Measurements from ENCODE around the gene AK4.

Gene AK4

GRCh38 chr1:65245295-65245694 is 97.3 kb downstream of the AK4 start:
- no peaks in the 10 kb centered on the region for H3K36me3 ChIP-seq (ENCODE audit: control insufficient read depth, low read length)
- no peak overlapping the region for H3K4me2 ChIP-seq (ENCODE audit: low read length)
- H3F3A ChIP-seq (ENCODE audit: control insufficient read depth, insufficient read depth): no peaks in the 10 kb centered on the region
- no peaks in the 10 kb centered on the region for H3K4me1 ChIP-seq (ENCODE audit: control insufficient read depth, low read length)
- H3K9me3 ChIP-seq (ENCODE audit: control insufficient read depth, insufficient read depth, low read length): no peaks in the 10 kb centered on the region
- no peaks in the 10 kb centered on the region for H4K20me1 ChIP-seq (ENCODE audit: control insufficient read depth, insufficient read depth, low read depth, low read length)
- peaks cover 4% of the 10 kb centered on the region; the same call in 1 of the 2 replicates for H3K27me3 ChIP-seq (ENCODE audit: control insufficient read depth, low read length)
- no peak for TF ChIP-seq CTCF (IDR thresholded peaks at IDR 0.05; ENCODE audit: low read depth, low read length, poor library complexity, severe bottlenecking)
- no peak for TF ChIP-seq EZH2phosphoT487 (IDR thresholded peaks at IDR 0.05; ENCODE audit: borderline replicate concordance, low read length)
- no peaks in the 10 kb centered on the region for H3K79me2 ChIP-seq (ENCODE audit: control insufficient read depth, low read length)
- H3K27ac ChIP-seq (ENCODE audit: low read depth, low read length): no peak overlapping the region
- H3K9me2 ChIP-seq (replicated peaks; ENCODE audit: control insufficient read depth, low read length): no peaks in the 10 kb centered on the region
- no peak overlapping the region for H3K4me3 ChIP-seq (ENCODE audit: low read length)

- H3K4me1 ChIP-seq (ENCODE audit: control insufficient read depth, low read length): no peaks in the 10 kb centered on the region
- no peak overlapping the region for H3K4me2 ChIP-seq (ENCODE audit: low read length)
- H3K36me3 ChIP-seq (ENCODE audit: control insufficient read depth, low read length): no peaks in the 10 kb centered on the region
- no peaks in the 10 kb centered on the region for H3K27me3 ChIP-seq (ENCODE audit: control insufficient read depth, low read length)
- H3K27ac ChIP-seq (ENCODE audit: low read depth, low read length): no peak overlapping the region
- H3K9me3 ChIP-seq (ENCODE audit: control insufficient read depth, insufficient read depth, low read length): no peaks in the 10 kb centered on the region
- H3K79me2 ChIP-seq (ENCODE audit: control insufficient read depth, low read length): no peaks in the 10 kb centered on the region
- peaks cover 3% of the 10 kb centered on the region; the same call in 1 of the 2 replicates for H3F3A ChIP-seq (ENCODE audit: control insufficient read depth, insufficient read depth)
- TF ChIP-seq EZH2phosphoT487 (IDR thresholded peaks at IDR 0.05; ENCODE audit: borderline replicate concordance, low read length): no peak
- no peak for TF ChIP-seq CTCF (IDR thresholded peaks at IDR 0.05; ENCODE audit: low read depth, low read length, poor library complexity, severe bottlenecking)
- H3K9me2 ChIP-seq (replicated peaks; ENCODE audit: control insufficient read depth, low read length): no peaks in the 10 kb centered on the region
- H3K4me3 ChIP-seq (ENCODE audit: low read length): no peak overlapping the region
- no peaks in the 10 kb centered on the region for H4K20me1 ChIP-seq (ENCODE audit: control insufficient read depth, insufficient read depth, low read depth, low read length)
Measured at GRCh38 chr1:65247419-65248359, 99.7 kb downstream of the AK4 start.

- peaks cover 17% of the 10 kb centered on the region for H3K4me1 ChIP-seq (ENCODE audit: control insufficient read depth, low read length)
- no peaks in the 10 kb centered on the region for H3K9me2 ChIP-seq (replicated peaks; ENCODE audit: control insufficient read depth, low read length)
- no peaks in the 10 kb centered on the region for H3K27me3 ChIP-seq (ENCODE audit: control insufficient read depth, low read length)
- H3K4me3 ChIP-seq (ENCODE audit: low read length): no peak overlapping the region
- no peaks in the 10 kb centered on the region for H3K36me3 ChIP-seq (ENCODE audit: control insufficient read depth, low read length)
- no peaks in the 10 kb centered on the region for H3K9me3 ChIP-seq (ENCODE audit: control insufficient read depth, insufficient read depth, low read length)
- no peak for TF ChIP-seq EZH2phosphoT487 (IDR thresholded peaks at IDR 0.05; ENCODE audit: borderline replicate concordance, low read length)
- no peak for TF ChIP-seq CTCF (IDR thresholded peaks at IDR 0.05; ENCODE audit: low read depth, low read length, poor library complexity, severe bottlenecking)
- H3K4me2 ChIP-seq (ENCODE audit: low read length): no peak overlapping the region
- peaks cover 12% of the 10 kb centered on the region for H3K79me2 ChIP-seq (ENCODE audit: control insufficient read depth, low read length)
- H3F3A ChIP-seq (ENCODE audit: control insufficient read depth, insufficient read depth): peaks cover 3% of the 10 kb centered on the region; the same call in 1 of the 2 replicates
- no peak overlapping the region for H3K27ac ChIP-seq (ENCODE audit: low read depth, low read length)
- no peaks in the 10 kb centered on the region for H4K20me1 ChIP-seq (ENCODE audit: control insufficient read depth, insufficient read depth, low read depth, low read length)
Measured at GRCh38 chr1:65250826-65251225, 102.8 kb downstream of the AK4 start.

Data from DOHH2 (cell line).